KOPT-K1 (cell line): ENCODE data around the gene CCDC188.

ENCODE experiments used
- H3K27ac ChIP-seq: fragments of 200-600 bp; sonication (generic); 2 replicates; pipeline ENCODE4 v1.5.1; 2016; ENCODE audit warnings: antibody characterized with exemption, mild to moderate bottlenecking, low read depth, low read length; ENCODE audit not compliant: poor library complexity, severe bottlenecking
- H3K36me3 ChIP-seq: fragments of 200-600 bp; sonication (generic); 2 replicates; pipeline ENCODE4 v1.5.1; 2017; ENCODE audit warnings: antibody characterized with exemption, mild to moderate bottlenecking, low read length, moderate library complexity; ENCODE audit not compliant: insufficient read depth
- H3K9me3 ChIP-seq: fragments of 200-600 bp; sonication (generic); 2 replicates; pipeline ENCODE4 v1.5.1; 2017; ENCODE audit warnings: antibody characterized with exemption, low read length, mild to moderate bottlenecking; ENCODE audit not compliant: insufficient read depth, poor library complexity, severe bottlenecking

CCDC188 gene

DNA sequence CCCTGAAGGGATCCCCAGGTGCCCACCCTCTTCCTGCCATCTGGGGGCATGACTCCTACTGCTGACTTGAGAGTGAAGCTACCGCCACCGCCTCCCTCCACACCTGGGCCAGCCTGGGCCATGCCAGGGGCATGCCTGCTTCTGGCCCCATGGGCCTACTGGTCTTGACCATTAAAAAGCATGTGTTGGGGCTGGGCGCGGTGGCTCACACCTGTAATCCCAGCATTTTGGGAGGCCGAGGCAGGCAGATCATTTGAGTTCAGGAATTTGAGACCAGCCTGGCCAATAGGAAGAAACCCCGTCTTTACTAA, 37.7 kb upstream of the CCDC188 start:
- Histone ChIP-seq H3K36me3 (no peaks in the 10 kb centered on the region), H3K9me3 (no peaks in the 10 kb centered on the region), H3K27ac (no peak overlapping the region)

DNA sequence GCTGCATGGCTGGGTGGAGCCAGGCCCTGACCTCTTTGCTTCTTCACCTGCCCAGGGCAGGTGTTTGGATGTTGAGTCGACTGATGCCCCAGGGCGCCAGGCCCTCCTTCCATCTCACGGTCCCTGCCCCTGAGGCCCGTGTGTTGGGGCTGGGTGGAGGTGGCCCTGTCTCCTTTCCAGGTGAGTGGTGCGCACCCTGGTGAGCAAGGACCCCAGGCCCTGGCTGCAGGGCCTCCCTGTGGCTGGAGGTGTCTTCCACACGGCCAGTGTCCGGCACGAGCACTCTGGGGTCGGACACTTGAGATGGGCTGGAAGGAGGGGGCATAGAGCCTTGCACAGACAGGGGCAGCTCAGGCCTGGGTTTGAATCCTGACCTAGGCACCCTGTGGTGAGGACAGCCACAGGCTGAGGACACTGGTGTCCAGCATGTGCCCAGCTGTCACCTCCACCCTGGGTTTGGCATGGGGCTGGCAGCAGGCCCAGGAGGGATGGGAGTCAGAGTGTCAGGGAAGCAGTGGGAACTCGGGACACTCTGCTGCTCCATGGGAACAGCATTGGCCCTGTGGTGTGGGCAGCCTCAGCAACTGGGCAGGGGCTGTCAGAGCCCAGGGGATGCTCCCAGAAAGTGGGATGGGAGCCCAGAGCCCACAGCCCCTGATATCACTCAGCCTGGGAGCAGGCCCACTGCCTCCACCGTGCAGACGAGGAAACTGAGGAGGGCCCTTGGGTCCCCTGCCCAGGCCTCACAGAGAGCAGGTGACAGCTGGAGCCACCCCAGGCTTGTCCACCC, 37.1 kb upstream of the CCDC188 start:
- Histone ChIP-seq H3K36me3 (no peaks in the 10 kb centered on the region), H3K9me3 (no peaks in the 10 kb centered on the region), H3K27ac (no peak overlapping the region)

DNA sequence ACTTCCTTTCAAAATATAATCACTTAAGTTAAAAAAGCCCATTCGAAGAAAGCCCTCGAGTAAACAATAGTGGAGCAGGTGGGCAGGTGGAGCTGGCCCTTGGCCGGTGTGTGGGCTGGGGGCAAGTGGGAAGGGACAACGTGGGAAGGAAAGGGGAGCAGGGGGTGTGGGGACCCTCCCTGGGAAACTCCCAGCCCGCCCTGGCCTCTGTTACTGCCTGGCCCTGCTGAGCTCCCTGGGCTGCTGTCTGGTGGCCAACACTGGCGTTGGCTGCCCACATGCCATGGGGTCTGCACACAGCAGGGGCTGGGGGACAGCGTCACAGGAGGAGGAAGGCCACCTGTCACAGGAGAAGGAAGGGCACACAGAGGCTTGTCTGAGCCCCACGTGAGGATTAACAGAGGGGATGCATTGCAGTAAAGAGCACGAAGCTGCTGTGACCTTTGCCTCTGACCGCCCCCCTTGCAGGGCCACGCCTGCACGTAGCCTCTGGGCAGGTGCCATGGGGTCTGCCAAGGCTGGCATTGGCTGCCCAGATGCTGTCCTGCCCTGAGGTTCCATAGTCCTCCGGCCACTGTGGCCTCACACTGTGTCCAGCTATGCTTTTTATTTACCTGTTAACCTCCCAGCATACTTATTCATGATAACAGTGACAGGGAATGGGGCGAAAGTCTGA, 36.2 kb upstream of the CCDC188 start:
- Histone ChIP-seq H3K27ac (no peak overlapping the region), H3K36me3 (no peaks in the 10 kb centered on the region), H3K9me3 (no peaks in the 10 kb centered on the region)

DNA sequence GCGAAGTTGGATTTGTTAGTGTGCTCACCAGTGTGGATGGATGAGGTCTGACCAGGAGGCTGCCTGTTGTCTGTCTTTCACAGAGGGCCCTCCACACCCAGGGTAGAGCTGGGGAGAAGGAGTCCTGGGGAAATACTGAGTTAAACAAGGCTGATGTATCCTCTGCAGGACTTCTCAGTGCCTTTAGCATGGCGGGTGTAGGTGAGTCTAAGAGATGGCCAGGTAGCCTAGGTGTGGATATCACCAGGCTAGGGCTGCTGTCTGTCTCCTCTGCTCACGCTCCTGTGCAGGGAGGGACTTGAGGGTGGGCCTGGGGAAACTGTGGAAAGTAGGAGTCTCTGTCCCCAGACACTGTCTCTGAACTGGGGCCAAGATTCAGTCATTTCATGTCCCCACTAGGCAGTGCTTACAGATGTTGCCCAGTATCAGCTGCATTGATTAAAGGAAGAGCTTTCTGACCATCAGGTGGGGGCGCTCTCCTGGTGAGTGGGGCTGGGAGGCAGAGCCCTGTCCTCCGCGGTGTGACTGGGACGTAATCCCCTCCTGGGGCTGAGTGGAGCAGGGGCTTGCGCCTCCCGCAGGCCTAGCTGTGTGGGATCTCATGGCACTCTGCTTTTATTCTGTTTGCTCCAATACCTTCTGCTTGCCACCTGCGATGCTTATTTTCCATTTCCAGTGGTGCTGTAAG, 35.5 kb upstream of the CCDC188 start:
- no peaks in the 10 kb centered on the region for H3K9me3 ChIP-seq
- no peak overlapping the region for H3K27ac ChIP-seq
- no peaks in the 10 kb centered on the region for H3K36me3 ChIP-seq

DNA sequence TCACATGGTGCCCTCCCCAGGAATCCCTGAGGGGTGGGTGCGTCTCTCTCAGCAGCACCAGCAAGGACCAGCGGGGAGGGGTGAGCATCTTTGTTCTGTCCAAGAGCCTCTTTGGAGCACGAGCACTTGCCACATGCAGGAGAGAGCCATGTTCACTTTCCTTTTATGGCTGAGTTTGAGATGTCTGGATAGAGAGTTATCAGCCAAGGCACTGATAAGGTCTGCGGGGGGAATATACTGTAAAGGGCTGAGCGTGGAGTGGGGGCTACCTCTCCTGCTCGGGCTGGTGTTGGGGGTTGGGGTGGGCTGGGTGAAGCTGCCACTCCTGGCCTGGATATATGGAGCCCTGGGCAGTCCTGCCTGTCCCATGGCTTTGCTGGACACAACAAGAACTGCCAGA, 34.9 kb upstream of the CCDC188 start:
- Histone ChIP-seq H3K27ac (no peak overlapping the region), H3K36me3 (no peaks in the 10 kb centered on the region), H3K9me3 (no peaks in the 10 kb centered on the region)

DNA sequence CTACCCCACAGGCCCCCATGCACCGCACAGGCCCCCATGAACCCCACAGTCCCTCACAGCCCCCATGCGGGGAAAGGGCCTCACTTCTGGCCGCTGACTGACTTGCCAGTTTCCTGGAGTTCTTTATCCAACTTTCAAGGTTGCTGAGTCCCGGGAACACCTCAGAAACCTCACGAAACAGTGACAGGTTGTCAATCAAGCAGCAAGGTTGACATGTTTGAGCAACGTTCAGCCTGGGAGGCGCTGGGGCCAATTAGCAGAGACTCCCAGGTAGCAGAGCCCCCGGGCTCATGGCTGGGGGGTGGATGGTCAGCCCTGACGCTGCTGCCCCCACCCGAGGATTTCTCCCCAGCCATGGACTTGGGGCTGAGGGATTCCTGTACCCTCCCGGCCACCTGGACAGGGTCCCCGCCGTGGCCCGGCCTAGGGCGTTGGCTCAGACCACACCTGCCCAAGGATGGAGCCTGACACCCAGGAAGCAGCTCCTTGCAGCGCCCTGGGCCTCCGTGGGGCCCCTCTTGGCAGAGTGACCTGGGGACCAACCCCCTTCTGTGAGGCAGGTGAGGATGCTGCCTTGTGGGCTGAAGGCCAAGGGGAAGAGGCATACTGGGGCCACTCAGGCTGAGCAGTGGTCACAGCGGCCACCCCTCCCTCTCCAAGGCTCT, 33.8 kb upstream of the CCDC188 start:
- Histone ChIP-seq H3K27ac (no peak overlapping the region), H3K9me3 (no peaks in the 10 kb centered on the region)

DNA sequence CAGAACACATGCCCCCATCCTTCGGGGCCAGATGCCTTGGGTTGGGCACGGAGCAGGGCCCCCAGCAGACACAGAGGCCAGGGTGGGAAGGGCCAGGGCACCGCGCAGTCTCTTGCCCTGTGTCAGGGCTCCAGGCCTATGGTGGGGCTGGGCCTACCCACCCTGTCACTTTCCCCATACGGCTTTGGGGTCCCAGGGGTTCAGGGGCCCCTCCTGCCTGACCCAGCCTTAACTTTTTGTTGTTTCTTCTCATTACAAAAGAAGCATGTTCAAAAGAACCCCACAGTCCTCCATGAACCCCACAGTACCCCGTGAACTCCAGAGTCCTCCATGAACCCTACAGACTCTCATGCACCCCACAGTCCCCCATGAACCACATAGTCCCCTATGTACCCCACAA, 33.0 kb upstream of the CCDC188 start:
- Histone ChIP-seq H3K9me3 (no peaks in the 10 kb centered on the region), H3K36me3 (no peaks in the 10 kb centered on the region), H3K27ac (no peak overlapping the region)

More for the DNA sequence above, 33.8 kb upstream of the CCDC188 start:
- no peaks in the 10 kb centered on the region for H3K36me3 ChIP-seq

DNA sequence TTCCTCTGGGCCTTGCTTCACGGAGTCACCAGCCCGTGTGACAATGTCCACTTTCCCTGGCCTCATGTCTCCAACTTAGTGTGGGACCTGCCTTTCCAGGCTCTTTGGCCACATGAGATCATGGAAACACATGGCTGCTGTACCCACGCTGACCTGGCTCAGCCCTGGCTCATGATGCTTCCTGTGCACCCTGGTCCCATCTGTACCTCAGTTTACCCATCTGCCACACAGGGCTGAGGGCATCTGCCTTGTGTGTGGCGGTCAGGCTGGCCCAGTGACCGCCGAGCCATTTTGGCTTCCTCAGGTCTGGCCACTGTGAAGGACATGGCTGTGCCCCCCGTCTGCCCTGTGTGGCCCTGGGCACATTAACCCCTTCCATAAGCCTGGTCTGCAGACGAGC, 32.2 kb upstream of the CCDC188 start:
- H3K36me3 ChIP-seq, result no peaks in the 10 kb centered on the region
- H3K27ac ChIP-seq, result no peak overlapping the region
- H3K9me3 ChIP-seq, result no peaks in the 10 kb centered on the region

DNA sequence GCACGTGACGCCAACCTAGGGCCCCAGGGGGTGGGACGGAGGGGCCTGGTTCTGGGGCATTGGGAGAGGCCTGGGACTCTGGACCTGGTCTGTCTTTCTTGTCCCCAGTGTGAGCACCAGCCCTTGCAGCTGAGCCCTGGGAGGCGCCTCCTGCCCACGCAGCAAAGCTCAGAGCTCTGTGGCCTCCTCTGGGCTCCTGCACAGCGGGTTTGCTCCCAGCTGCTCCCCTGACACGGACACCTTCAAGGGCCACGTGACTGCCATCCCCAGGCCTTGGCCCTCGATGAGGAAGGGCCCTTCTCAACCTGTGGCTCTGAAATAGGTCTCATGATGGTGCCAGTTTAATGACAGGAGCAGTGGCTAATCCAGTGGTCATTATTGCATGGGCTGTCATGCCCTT, 31.5 kb upstream of the CCDC188 start:
- no peaks in the 10 kb centered on the region for H3K9me3 ChIP-seq
- no peaks in the 10 kb centered on the region for H3K36me3 ChIP-seq
- H3K27ac ChIP-seq, result no peak overlapping the region

DNA sequence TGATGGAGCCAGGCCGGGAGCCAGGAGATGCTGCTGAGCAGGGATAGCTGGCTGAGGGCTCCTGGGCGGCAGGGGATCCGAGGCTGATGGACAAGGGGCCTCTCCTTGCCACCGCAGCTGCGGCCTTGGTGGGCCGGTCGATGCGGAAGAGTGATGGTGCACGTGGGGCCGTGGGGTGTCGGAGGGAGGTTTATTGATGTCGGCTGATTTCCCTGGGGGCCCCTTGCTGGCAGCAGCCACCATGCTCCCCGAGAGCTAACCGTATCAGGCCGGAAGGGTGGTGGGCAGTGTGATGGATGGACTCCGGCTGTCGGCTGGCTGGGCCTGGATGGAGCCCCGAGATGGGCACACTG, 31.0 kb upstream of the CCDC188 start:
- Histone ChIP-seq H3K36me3 (no peaks in the 10 kb centered on the region), H3K27ac (no peak overlapping the region), H3K9me3 (no peaks in the 10 kb centered on the region)

DNA sequence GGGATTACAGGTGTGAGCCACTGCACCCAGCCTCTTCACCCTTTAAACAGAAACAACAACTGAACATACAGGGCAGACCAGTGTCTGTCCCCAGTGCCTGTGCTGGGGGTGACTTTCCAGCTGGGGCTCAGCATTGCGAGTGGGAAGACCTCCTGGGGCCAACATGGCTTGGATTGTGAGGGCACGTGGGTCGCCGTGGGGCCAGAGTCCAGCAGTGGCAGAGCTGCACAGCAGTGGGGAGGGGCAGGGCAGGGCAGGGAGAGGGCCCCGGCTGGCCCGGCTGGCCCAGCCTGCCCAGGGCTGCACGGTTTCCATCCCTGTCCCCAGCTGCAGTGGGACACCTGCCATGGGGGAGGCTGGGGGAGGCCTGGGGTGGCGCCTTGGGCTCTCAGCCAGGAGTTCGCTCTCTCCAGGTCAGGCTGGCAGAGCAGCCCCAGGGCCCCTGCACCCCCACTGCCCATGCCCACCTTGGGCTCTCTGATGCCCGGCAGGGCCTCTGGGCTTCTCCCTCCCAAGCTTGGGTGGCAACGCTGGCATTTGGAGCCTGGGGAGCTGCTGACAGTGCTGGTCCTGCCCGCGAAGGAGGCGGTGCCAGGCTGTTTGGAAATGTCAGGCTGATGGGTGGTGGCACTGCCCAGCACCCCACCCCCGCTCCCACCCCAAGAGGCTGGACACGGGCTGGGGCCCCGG, 30.5 kb upstream of the CCDC188 start:
- no peaks in the 10 kb centered on the region for H3K36me3 ChIP-seq
- no peak overlapping the region for H3K27ac ChIP-seq
- H3K9me3 ChIP-seq, result no peaks in the 10 kb centered on the region

DNA sequence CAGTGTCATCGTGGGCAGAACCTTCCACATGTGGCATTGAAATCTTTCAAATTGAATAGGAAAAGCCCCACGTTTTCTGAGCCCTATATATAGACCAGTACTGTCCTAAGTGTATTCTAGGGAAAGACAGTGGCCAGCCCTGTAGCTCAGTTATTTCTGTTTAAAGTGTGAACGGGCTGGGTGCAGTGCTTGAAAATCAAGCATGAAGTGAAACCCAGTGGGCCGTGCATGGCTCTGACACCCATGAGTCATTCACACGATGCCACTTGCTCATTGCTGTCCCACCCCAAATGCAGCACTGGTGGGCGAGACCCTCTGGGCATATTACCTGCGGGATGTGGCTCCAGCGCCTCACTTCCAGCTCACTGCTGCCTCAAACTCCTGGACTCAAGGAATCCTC, 29.8 kb upstream of the CCDC188 start:
- Histone ChIP-seq H3K9me3 (no peaks in the 10 kb centered on the region), H3K27ac (no peak overlapping the region), H3K36me3 (no peaks in the 10 kb centered on the region)

DNA sequence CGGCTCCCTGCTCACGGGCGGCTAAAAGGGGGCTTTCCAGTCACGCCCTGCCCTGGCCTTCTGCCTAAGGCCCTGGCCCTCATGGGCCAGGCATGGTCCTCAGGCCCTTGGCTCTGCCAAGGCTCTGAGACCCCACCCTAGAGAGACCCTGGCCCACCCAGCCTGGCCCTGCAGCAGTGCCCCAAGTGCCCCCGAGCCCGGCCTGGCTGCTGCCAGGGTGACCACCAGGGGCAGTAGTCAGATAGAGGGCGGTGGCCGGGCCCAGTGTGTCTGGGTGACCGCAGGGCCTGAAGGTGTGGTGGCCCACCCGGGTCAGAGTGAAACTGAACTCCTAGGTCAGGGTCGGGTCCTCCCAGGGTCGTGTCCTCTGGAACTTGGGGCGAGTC, 29.4 kb upstream of the CCDC188 start:
- no peak overlapping the region for H3K27ac ChIP-seq

DNA sequence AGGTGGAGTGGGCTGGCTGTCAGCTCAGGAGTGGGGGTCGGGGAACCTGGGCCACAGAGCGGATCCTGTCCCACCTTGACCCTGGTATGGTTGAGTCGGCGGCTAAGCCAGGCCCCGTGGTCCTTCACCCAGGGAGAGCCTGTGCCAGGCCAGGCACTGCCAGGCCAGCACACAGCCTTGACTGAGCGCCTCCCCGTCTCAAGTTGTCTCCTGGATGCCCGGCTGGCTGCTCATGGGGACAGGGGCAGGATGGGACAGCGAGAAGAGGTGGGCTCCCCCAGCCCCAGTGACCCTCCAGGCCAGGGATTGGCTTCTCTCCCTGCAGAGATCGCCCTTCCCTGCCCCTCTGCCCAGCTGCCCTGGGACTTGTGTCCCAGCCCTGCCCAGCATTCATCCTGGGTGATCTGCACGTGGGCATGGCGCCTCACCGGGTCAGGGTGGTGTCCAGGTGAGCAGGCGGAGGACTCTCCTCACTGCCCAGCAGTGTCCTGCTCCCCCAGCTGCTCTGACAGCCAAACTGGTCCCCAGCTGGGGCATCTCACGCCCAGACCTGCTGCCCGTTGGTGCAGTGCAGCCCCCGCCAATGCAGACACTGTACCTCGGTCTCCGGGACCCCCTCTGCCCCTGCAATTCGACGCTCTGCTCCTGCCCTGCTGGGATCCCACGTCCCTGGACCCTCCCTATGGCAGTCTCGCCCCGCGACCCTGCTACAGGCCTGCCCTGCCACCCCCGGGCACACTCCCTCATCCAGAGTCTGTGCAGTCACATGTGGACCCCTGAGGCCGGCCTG, 28.8 kb upstream of the CCDC188 start:
- Histone ChIP-seq H3K36me3 (no peaks in the 10 kb centered on the region), H3K9me3 (no peaks in the 10 kb centered on the region), H3K27ac (no peak overlapping the region)

More for the DNA sequence above, 29.4 kb upstream of the CCDC188 start:
- Histone ChIP-seq H3K9me3 (no peaks in the 10 kb centered on the region), H3K36me3 (no peaks in the 10 kb centered on the region)
